Trophoblast cell (in vitro differentiated cells and primary cell): Measurements from ENCODE around the gene SLC29A4.

ENCODE experiments used
- DNase-seq, 2 donors: peaks; one replicate each; pipeline ENCODE4 v3.0.0-alpha.2; 2016
- H2AFZ ChIP-seq: 2 replicates; pipeline ENCODE4 v1.6.1; 2013; ENCODE audit warnings: low read length, moderate library complexity, mild to moderate bottlenecking; ENCODE audit not compliant: insufficient read depth, poor library complexity
- H2AK5ac ChIP-seq: 2 replicates; pipeline ENCODE4 v1.6.1; 2013; ENCODE audit warnings: mild to moderate bottlenecking, low read length
- H2BK120ac ChIP-seq: 2 replicates; pipeline ENCODE4 v1.6.1; 2013; ENCODE audit warnings: low read length, mild to moderate bottlenecking, moderate library complexity; ENCODE audit not compliant: insufficient read depth, poor library complexity
- H2BK12ac ChIP-seq: 2 replicates; pipeline ENCODE4 v1.6.1; 2013; ENCODE audit warnings: mild to moderate bottlenecking, low read length, moderate library complexity
- H2BK5ac ChIP-seq: 2 replicates; pipeline ENCODE4 v1.6.1; 2013; ENCODE audit warnings: low read length, low read depth, moderate library complexity, mild to moderate bottlenecking; ENCODE audit not compliant: poor library complexity
- H3K14ac ChIP-seq: 2 replicates; pipeline ENCODE4 v1.6.1; 2013; ENCODE audit warnings: mild to moderate bottlenecking, low read length
- H3K18ac ChIP-seq: 2 replicates; pipeline ENCODE4 v1.6.1; 2013; ENCODE audit warnings: mild to moderate bottlenecking, low read length
- H3K23ac ChIP-seq: 2 replicates; pipeline ENCODE4 v1.6.1; 2013; ENCODE audit warnings: low read length
- H3K27ac ChIP-seq: 2 replicates; pipeline ENCODE4 v1.5.1; 2013; ENCODE audit warnings: low read depth, mild to moderate bottlenecking, inconsistent platforms, low read length, moderate library complexity
- H3K27me3 ChIP-seq: 2 replicates; pipeline ENCODE4 v1.6.1; 2013; ENCODE audit warnings: inconsistent platforms, mild to moderate bottlenecking, low read length, moderate library complexity; ENCODE audit not compliant: insufficient read depth
- H3K36me3 ChIP-seq, 2 experiments: 1 replicate in 1 of 2; 2 replicates in 1 of 2; pipeline ENCODE4 v1.6.1; 2013; ENCODE audit warnings: low read length in 2 of 2, mild to moderate bottlenecking in 2 of 2, moderate library complexity in 1 of 2; ENCODE audit not compliant: insufficient read depth in 2 of 2, control insufficient read depth in 1 of 2
- H3K4ac ChIP-seq: 2 replicates; pipeline ENCODE4 v1.6.1; 2013; ENCODE audit warnings: low read depth, mild to moderate bottlenecking, low read length, moderate library complexity
- H3K4me1 ChIP-seq, 2 experiments: 1 replicate in 1 of 2; 2 replicates in 1 of 2; pipeline ENCODE4 v1.6.1; 2013; ENCODE audit warnings: low read length in 2 of 2, mild to moderate bottlenecking in 2 of 2, moderate library complexity in 1 of 2; ENCODE audit not compliant: insufficient read depth in 2 of 2, control insufficient read depth in 1 of 2
- H3K4me2 ChIP-seq: 2 replicates; pipeline ENCODE4 v1.6.1; 2013; ENCODE audit warnings: inconsistent platforms, mild to moderate bottlenecking, low read length, moderate library complexity
- H3K4me3 ChIP-seq: 2 replicates; pipeline ENCODE4 v1.5.1; 2013; ENCODE audit warnings: mild to moderate bottlenecking, low read depth, low read length, inconsistent platforms
- H3K79me1 ChIP-seq: one replicate; pipeline ENCODE4 v1.6.1; 2013; ENCODE audit warnings: low read length
- H3K79me2 ChIP-seq: 2 replicates; pipeline ENCODE4 v1.6.1; 2013; ENCODE audit warnings: low read length, mild to moderate bottlenecking; ENCODE audit not compliant: control insufficient read depth, insufficient read depth, poor library complexity
- H3K9ac ChIP-seq: 2 replicates; pipeline ENCODE4 v1.6.1; 2013; ENCODE audit warnings: mild to moderate bottlenecking, low read length
- H3K9me3 ChIP-seq: 2 replicates; pipeline ENCODE4 v1.6.1; 2013; ENCODE audit warnings: low read depth, mild to moderate bottlenecking, control low read depth, inconsistent platforms, low read length; ENCODE audit not compliant: insufficient read depth
- H4K12ac ChIP-seq: 2 replicates; pipeline ENCODE4 v1.6.1; 2013; ENCODE audit warnings: low read depth, mild to moderate bottlenecking, low read length, moderate library complexity
- H4K8ac ChIP-seq: 2 replicates; pipeline ENCODE4 v1.6.1; 2013; ENCODE audit warnings: low read depth, mild to moderate bottlenecking, low read length, moderate library complexity
- H4K91ac ChIP-seq: one replicate; pipeline ENCODE4 v1.6.1; 2013; ENCODE audit warnings: low read depth, mild to moderate bottlenecking, low read length, moderate library complexity
- WGBS: extraction: QIAGEN DNeasy Blood & Tissue Kit; methylation state at CpG from one replicate; pipeline ENCODE4 v1.1.7; 2013; ENCODE audit warnings: missing lambda C conversion rate; ENCODE audit not compliant: insufficient read length, insufficient coverage; ENCODE audit errors: extremely low coverage; 5-methylcytosine and 5-hydroxymethylcytosine counted together

The SLC29A4 gene

DNA sequence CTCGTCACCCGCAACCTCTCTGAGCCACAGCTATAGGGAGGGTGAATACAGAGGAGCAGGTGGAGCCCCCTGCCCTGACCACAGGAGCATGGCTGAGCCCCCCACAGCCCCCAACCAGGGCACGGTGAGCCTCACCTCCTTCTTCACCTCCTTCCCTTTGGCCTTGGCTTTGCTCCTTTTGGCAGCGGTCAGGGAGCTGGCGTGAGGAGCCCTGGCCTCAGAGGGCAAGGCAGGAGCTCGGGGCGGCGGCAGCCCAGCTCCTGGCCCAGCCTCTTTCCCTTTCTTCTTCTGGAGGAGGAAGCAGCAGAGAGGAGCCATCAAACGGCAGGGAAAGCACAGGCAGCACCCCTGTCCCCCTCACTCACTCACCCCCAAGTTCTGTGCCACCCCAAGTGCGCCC is 42.2 kb downstream of the SLC29A4 start:
- H3K4ac ChIP-seq, result no peak overlapping the region
- H2BK5ac ChIP-seq, result no peak overlapping the region
- H3K14ac ChIP-seq, result no peak overlapping the region
- no peak overlapping the region for H3K18ac ChIP-seq
- H2AFZ ChIP-seq, result no peak overlapping the region
- H4K8ac ChIP-seq, result no peak overlapping the region
- H3K27ac ChIP-seq, result no peak overlapping the region
- no peak overlapping the region for H3K23ac ChIP-seq
- WGBS, result no CpG with 5 or more reads among the region's 10 CpGs
- no peak overlapping the region for H3K9ac ChIP-seq
- no peak overlapping the region for H2AK5ac ChIP-seq
- no peak for DNase-seq
- no peak overlapping the region for H2BK120ac ChIP-seq
- peaks cover 5 to 11% of the 10 kb centered on the region in 2 experiments for H3K4me1 ChIP-seq
- H4K12ac ChIP-seq, result no peak overlapping the region
- H3K4me3 ChIP-seq, result no peak overlapping the region
- no peak overlapping the region for H3K4me2 ChIP-seq
- H4K91ac ChIP-seq, result no peak overlapping the region
- H2BK12ac ChIP-seq, result no peak overlapping the region
- peaks cover 35 to 39% of the 10 kb centered on the region in 2 experiments for H3K36me3 ChIP-seq
- peaks cover 6% of the 10 kb centered on the region for H3K9me3 ChIP-seq
- H3K79me1 ChIP-seq, result peaks cover 7% of the 10 kb centered on the region
- H3K79me2 ChIP-seq, result no peaks in the 10 kb centered on the region
- no peaks in the 10 kb centered on the region for H3K27me3 ChIP-seq

DNA sequence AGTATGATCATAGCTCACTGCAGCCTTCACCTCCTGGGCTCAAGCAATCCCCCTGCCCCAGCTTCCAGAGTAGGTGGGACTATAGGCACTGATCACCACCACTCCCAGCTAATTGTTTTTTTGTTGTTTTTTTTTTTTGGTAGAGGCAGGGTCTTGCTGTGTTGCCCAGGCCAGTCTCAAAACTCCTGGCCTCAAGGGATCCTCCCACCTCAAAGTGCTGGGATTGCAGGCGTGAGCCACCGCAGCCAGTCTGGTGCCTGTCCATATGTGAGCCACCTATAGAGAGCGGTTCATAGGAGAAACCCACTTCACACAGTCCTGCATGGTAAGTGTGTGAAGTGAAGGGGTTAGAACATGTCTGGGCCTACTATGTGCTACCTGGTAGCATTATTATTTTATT is 47.5 kb downstream of the SLC29A4 start:
- Histone ChIP-seq H2BK120ac (no peak overlapping the region), H3K18ac (no peak overlapping the region), H3K4ac (no peak overlapping the region), H4K91ac (no peak overlapping the region), H4K8ac (no peak overlapping the region), H2AFZ (no peak overlapping the region), H3K14ac (no peak overlapping the region), H3K36me3 (peaks cover 33 to 41% of the 10 kb centered on the region in 2 experiments), H3K79me1 (peaks cover 6% of the 10 kb centered on the region), H3K4me1 (peaks cover 2 to 5% of the 10 kb centered on the region in 2 experiments), H4K12ac (no peak overlapping the region), H3K23ac (no peak overlapping the region), H3K27me3 (no peaks in the 10 kb centered on the region), H3K27ac (no peak overlapping the region), H3K79me2 (no peaks in the 10 kb centered on the region), H3K4me2 (no peak overlapping the region), H3K9ac (no peak overlapping the region), H2BK12ac (no peak overlapping the region), H3K4me3 (no peak overlapping the region), H3K9me3 (no peaks in the 10 kb centered on the region), H2BK5ac (no peak overlapping the region), H2AK5ac (no peak overlapping the region)
- no peak for DNase-seq
- WGBS, result no CpG with 5 or more reads among the region's 3 CpGs

GRCh38 chr7:5332579-5332978 is 49.8 kb downstream of the SLC29A4 start:
- H3K4ac ChIP-seq, result no peak overlapping the region
- H2BK12ac ChIP-seq, result no peak overlapping the region
- no peaks in the 10 kb centered on the region for H3K9me3 ChIP-seq
- no peak overlapping the region for H2BK120ac ChIP-seq
- H4K12ac ChIP-seq, result no peak overlapping the region
- H2AFZ ChIP-seq, result no peak overlapping the region
- H3K4me2 ChIP-seq, result no peak overlapping the region
- no peak overlapping the region for H3K23ac ChIP-seq
- H3K18ac ChIP-seq, result no peak overlapping the region
- no CpG with 5 or more reads among the region's 43 CpGs for WGBS
- H3K4me3 ChIP-seq, result no peak overlapping the region
- no peak overlapping the region for H3K14ac ChIP-seq
- H4K91ac ChIP-seq, result no peak overlapping the region
- no peak overlapping the region for H3K27ac ChIP-seq
- H2BK5ac ChIP-seq, result no peak overlapping the region
- H3K27me3 ChIP-seq, result no peaks in the 10 kb centered on the region
- H3K36me3 ChIP-seq, result peaks cover 29 to 39% of the 10 kb centered on the region in 2 experiments
- no peak overlapping the region for H4K8ac ChIP-seq
- no peak overlapping the region for H2AK5ac ChIP-seq
- H3K9ac ChIP-seq, result no peak overlapping the region
- DNase-seq, result no peak
- H3K4me1 ChIP-seq, result peaks cover 0 to 5% of the 10 kb centered on the region in 2 experiments
- peaks cover 2% of the 10 kb centered on the region for H3K79me1 ChIP-seq
- H3K79me2 ChIP-seq, result no peaks in the 10 kb centered on the region

GRCh38 chr7:5333121-5334045 is 50.6 kb downstream of the SLC29A4 start:
- Histone ChIP-seq H3K4me3 (no peak overlapping the region), H3K9me3 (no peaks in the 10 kb centered on the region), H3K23ac (no peak overlapping the region), H2AFZ (no peak overlapping the region), H3K4me1 (no peaks in the 10 kb centered on the region), H3K18ac (no peak overlapping the region), H3K9ac (no peak overlapping the region), H3K79me2 (no peaks in the 10 kb centered on the region), H3K36me3 (peaks cover 31 to 39% of the 10 kb centered on the region in 2 experiments), H4K91ac (no peak overlapping the region), H4K8ac (no peak overlapping the region), H4K12ac (no peak overlapping the region), H3K14ac (no peak overlapping the region), H3K4ac (no peak overlapping the region), H2BK5ac (no peak overlapping the region), H2BK120ac (no peak overlapping the region), H2BK12ac (no peak overlapping the region), H3K79me1 (no peaks in the 10 kb centered on the region), H3K27me3 (no peaks in the 10 kb centered on the region), H3K4me2 (no peak overlapping the region), H3K27ac (no peak overlapping the region), H2AK5ac (no peak overlapping the region)
- no peak for DNase-seq
- no CpG with 5 or more reads among the region's 32 CpGs for WGBS
